DND-41 (cell line): ENCODE measurements around the gene VAMP2.

ENCODE experiments used
- ATAC-seq: fragments of 200-7000 bp; cut with Tn5 transposase; 3 replicates; pipeline ENCODE4 v1.9.1; 2021; ENCODE audit warnings: low read depth; ENCODE audit not compliant: insufficient read depth
- DNase-seq: peaks from one replicate; pipeline ENCODE4 v3.0.0-alpha.2; 2020
- H2AFZ ChIP-seq: 2 replicates; pipeline ENCODE4 v1.6.0; 2012; ENCODE audit warnings: low read depth, low read length
- H3K27ac ChIP-seq: 2 replicates; pipeline ENCODE4 v1.5.1; 2012; ENCODE audit warnings: low read length, inconsistent platforms
- H3K27me3 ChIP-seq: fragments of 200-600 bp; sonication (generic); 2 replicates; pipeline ENCODE4 v1.6.0; 2012; ENCODE audit warnings: low read length, mild to moderate bottlenecking, inconsistent platforms; ENCODE audit not compliant: insufficient read depth, poor library complexity
- H3K36me3 ChIP-seq: 2 replicates; pipeline ENCODE4 v1.5.1; 2012; ENCODE audit warnings: low read length, inconsistent platforms; ENCODE audit not compliant: insufficient read depth
- H3K4me1 ChIP-seq: 2 replicates; pipeline ENCODE4 v1.5.1; 2012; ENCODE audit warnings: mild to moderate bottlenecking, low read length; ENCODE audit not compliant: insufficient read depth
- H3K4me2 ChIP-seq: 2 replicates; pipeline ENCODE4 v1.6.0; 2012; ENCODE audit warnings: mild to moderate bottlenecking, moderate library complexity, low read length, inconsistent platforms; ENCODE audit not compliant: insufficient read depth
- H3K4me3 ChIP-seq, 2 experiments: fragments of 200-600 bp in 1 of 2; shearing (Covaris generic) in 1 of 2; 2 replicates each; pipeline ENCODE4 v1.5.1; 2012 to 2016; ENCODE audit warnings: inconsistent platforms in 2 of 2, low read length in 2 of 2, mild to moderate bottlenecking in 2 of 2, low read depth in 1 of 2, moderate library complexity in 1 of 2
- H3K79me2 ChIP-seq: 2 replicates; pipeline ENCODE4 v1.6.0; 2012; ENCODE audit warnings: low read length, inconsistent platforms; ENCODE audit not compliant: insufficient read depth
- H3K9ac ChIP-seq: 2 replicates; pipeline ENCODE4 v1.6.0; 2012; ENCODE audit warnings: low read depth, mild to moderate bottlenecking, inconsistent platforms, low read length, moderate library complexity
- H3K9me3 ChIP-seq: 2 replicates; pipeline ENCODE4 v1.5.1; 2012; ENCODE audit warnings: low read length, moderate library complexity, mild to moderate bottlenecking, inconsistent platforms; ENCODE audit not compliant: insufficient read depth, severe bottlenecking
- H4K20me1 ChIP-seq: 2 replicates; pipeline ENCODE4 v1.6.0; 2012; ENCODE audit warnings: low read length; ENCODE audit not compliant: insufficient read depth
- EZH2 ChIP-seq: IDR thresholded peaks from 3 replicates; pipeline ENCODE4 v1.6.1; 2012; ENCODE audit warnings: borderline replicate concordance, low read depth, mild to moderate bottlenecking, moderate library complexity, low read length, inconsistent platforms; ENCODE audit not compliant: severe bottlenecking
- TF ChIP-seq, protein P1 (sequence below): IDR thresholded peaks from 2 replicates; pipeline ENCODE4 v1.5.1; 2012; ENCODE audit warnings: borderline replicate concordance, low read length, moderate library complexity, mild to moderate bottlenecking; ENCODE audit not compliant: poor library complexity, severe bottlenecking; ENCODE audit errors: extremely low read depth

The VAMP2 gene

DNA sequence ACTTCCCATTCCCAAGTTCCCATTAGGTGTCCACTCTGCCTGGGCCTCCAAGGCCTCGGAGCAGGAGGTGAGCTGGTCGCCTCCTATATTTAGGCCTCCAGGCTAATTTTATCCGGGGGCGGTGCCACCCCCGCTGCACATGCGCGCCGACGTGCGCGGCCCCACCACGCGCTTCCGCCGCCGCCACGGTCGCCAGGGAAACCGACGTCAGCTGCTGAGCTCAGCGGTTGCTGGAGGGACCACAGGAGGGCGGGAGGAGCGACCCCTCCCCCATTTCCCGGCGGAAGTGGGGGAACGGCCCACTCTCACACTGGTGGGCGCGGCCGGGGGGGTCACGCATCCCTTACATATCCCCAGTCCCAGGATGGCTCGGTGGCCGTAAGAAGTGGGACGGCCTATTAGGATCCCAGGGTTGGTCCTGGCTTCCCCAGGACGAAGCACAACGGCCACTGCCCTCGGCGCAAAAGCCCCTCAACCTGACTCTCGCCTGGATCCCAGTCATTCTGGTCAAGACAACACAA is 11.6 kb downstream of the VAMP2 start:
- peak overlapping the region; percentile 32 for H2AFZ ChIP-seq
- peaks cover 19% of the 10 kb centered on the region for H4K20me1 ChIP-seq
- TF ChIP-seq, protein P1, sequence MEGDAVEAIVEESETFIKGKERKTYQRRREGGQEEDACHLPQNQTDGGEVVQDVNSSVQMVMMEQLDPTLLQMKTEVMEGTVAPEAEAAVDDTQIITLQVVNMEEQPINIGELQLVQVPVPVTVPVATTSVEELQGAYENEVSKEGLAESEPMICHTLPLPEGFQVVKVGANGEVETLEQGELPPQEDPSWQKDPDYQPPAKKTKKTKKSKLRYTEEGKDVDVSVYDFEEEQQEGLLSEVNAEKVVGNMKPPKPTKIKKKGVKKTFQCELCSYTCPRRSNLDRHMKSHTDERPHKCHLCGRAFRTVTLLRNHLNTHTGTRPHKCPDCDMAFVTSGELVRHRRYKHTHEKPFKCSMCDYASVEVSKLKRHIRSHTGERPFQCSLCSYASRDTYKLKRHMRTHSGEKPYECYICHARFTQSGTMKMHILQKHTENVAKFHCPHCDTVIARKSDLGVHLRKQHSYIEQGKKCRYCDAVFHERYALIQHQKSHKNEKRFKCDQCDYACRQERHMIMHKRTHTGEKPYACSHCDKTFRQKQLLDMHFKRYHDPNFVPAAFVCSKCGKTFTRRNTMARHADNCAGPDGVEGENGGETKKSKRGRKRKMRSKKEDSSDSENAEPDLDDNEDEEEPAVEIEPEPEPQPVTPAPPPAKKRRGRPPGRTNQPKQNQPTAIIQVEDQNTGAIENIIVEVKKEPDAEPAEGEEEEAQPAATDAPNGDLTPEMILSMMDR = no peak
- TF ChIP-seq EZH2 = no peak
- H3K4me2 ChIP-seq = peak overlapping the region; percentile 93
- ATAC-seq (peak; percentile 74), DNase-seq (peak; percentile 96)
- peak overlapping the region; percentile 47 to 76 for H3K4me3 ChIP-seq
- H3K27ac ChIP-seq = peak overlapping the region; percentile 85
- peaks cover 42% of the 10 kb centered on the region for H3K36me3 ChIP-seq
- H3K9ac ChIP-seq = peak overlapping the region; percentile 61
- H3K79me2 ChIP-seq = peaks cover 17% of the 10 kb centered on the region
- H3K27me3 ChIP-seq = no peaks in the 10 kb centered on the region
- H3K4me1 ChIP-seq = peaks cover 52% of the 10 kb centered on the region
- no peaks in the 10 kb centered on the region for H3K9me3 ChIP-seq

DNA sequence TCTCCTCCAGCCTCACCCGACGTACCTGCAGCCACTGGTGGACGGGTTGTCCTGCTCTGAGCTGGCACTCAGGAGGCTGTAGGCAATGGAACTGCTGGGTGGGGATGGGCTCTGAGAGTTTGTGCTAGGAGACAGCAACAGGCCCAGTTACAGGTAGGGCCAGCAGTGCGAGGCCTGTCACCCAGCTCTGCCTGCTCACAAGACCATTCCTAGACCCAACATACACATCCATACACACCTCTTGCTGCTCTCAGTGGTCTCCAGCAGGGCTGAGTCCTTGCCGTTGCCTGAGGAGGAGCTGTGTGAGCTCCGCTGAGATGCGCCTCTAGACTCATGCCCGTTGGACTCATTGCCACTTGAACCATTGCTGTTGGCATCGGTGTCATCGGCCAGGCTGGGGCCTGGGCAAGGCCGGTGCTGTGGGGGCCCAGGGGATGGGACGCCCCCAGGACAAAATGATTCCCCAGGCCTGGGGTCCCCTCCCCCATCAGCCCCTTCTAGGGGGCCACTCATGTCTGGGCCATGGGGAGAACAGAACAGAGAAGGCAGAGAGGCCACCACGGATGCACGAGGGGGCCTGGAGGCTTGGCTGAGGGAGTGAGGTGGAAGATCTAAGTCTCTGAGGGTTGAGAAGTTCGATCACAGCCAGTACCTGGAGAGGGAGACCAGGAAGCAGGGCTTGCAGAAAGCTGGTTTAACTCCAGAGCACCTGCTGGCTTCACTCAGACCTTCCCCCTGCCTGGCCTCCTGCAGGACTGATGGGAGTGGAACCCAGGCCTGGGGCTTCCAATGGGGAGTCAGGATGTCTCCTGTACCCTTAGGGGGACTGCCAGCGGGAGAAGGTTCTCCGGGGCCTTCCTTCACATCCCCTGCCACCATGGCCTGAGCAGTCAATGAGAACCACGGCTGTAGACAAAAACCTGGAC is 12.3 kb downstream of the VAMP2 start:
- H3K4me3 ChIP-seq = peak overlapping the region in 1 of 2 experiments; percentile 76; a peak in 2 of 4 replicates
- no peaks in the 10 kb centered on the region for H3K27me3 ChIP-seq
- H3K4me1 ChIP-seq = peaks cover 45% of the 10 kb centered on the region
- H3K9ac ChIP-seq = peak overlapping the region; percentile 43; the same call in 1 of the 2 replicates
- peaks cover 17% of the 10 kb centered on the region for H3K79me2 ChIP-seq
- H4K20me1 ChIP-seq = peaks cover 22% of the 10 kb centered on the region
- H3K4me2 ChIP-seq = peak overlapping the region; percentile 93
- peak overlapping the region; percentile 43 for H3K27ac ChIP-seq
- no peak for TF ChIP-seq EZH2
- TF ChIP-seq, protein P1 = no peak
- no peak overlapping the region for H2AFZ ChIP-seq
- DNase-seq (no peak), ATAC-seq (no peak)
- peaks cover 49% of the 10 kb centered on the region for H3K36me3 ChIP-seq
- no peaks in the 10 kb centered on the region for H3K9me3 ChIP-seq

DNA sequence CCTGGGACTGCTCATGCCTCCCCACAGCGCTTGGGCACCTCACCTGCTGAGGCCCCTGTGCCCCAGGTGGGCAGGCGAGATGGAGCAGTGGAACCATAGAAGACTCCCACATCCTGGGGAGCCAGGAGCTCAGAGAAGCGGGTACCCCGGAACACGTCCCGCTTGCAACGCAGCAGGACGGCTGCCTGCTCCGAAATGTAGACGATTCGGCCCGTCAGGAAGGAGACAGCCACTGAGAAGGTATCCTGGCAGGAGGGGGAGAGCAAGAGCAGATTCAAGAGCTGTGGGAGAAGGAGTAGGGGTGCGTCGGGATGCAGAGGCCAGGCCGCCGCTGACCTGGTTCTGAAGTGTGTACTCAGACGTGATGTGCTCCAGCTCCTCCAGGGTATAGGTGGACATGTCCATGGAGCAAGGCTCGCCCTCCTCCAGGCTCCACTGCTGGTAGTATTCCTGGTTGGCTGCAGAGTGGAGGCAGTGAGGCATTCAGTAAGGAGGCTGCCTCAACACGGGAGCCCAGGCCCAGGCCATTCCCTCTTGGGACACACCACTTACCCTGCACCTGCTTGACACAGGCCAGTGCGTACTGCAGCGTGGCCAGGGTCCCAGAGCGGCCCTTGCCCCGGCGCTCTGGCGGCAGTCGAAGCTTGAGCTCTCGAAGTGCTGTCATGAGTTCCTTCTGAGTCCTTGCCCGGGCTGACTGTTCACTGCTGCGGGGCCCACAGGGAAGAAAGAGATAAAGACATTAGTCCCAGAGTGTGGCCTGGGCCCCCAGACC is 13.1 kb downstream of the VAMP2 start:
- no peak for DNase-seq
- Histone ChIP-seq H3K9me3 (no peaks in the 10 kb centered on the region), H3K27me3 (no peaks in the 10 kb centered on the region), H3K4me1 (peaks cover 38% of the 10 kb centered on the region), H3K4me3 (no peak overlapping the region), H3K36me3 (peaks cover 56% of the 10 kb centered on the region), H3K9ac (no peak overlapping the region), H3K79me2 (peaks cover 17% of the 10 kb centered on the region), H3K4me2 (no peak overlapping the region), H2AFZ (no peak overlapping the region), H4K20me1 (peaks cover 22% of the 10 kb centered on the region), H3K27ac (no peak overlapping the region)
- TF ChIP-seq, protein P1 = no peak
- no peak for TF ChIP-seq EZH2
- no peak for ATAC-seq
